ENCODE results near the gene MRPL2. TPM values are rescaled to one million over a fixed set of nuclear protein-coding genes. Genes with fewer than 3 reads are reported as not detected.

The MRPL2 gene
- total RNA-seq, 1 donor, result 18.7 TPM

GRCh38 chr6:43097098-43097489 is 37.9 kb upstream of the MRPL2 start:
- TF ChIP-seq CTCF (IDR thresholded peaks at IDR 0.05; ENCODE audit: insufficient read depth, low read length), result peak; percentile 25

GRCh38 chr6:43096451-43097097 is 37.3 kb upstream of the MRPL2 start:
- peak overlapping the region; percentile 28 for H3K4me3 ChIP-seq (ENCODE audit: low read depth, low read length)
- DNase-seq (ENCODE audit: low read depth), result peak; percentile 92
- no peak for TF ChIP-seq CTCF (IDR thresholded peaks at IDR 0.05; ENCODE audit: insufficient read depth, low read length)

More at GRCh38 chr6:43097098-43097489, 37.9 kb upstream of the MRPL2 start:
- no peak overlapping the region for H3K4me3 ChIP-seq (ENCODE audit: low read depth, low read length)
- no peak for DNase-seq (ENCODE audit: low read depth)

GRCh38 chr6:43095939-43096338 is 36.7 kb upstream of the MRPL2 start:
- no peak for TF ChIP-seq CTCF (IDR thresholded peaks at IDR 0.05; ENCODE audit: insufficient read depth, low read length)
- no peak for DNase-seq (ENCODE audit: low read depth)
- H3K4me3 ChIP-seq (ENCODE audit: low read depth, low read length), result no peak overlapping the region

GRCh38 chr6:43093436-43094289 is 34.4 kb upstream of the MRPL2 start:
- peak; percentile 90 for DNase-seq (ENCODE audit: low read depth)
- no peak for TF ChIP-seq CTCF (IDR thresholded peaks at IDR 0.05; ENCODE audit: insufficient read depth, low read length)
- peak overlapping the region; percentile 53 for H3K4me3 ChIP-seq (ENCODE audit: low read depth, low read length)

DNA sequence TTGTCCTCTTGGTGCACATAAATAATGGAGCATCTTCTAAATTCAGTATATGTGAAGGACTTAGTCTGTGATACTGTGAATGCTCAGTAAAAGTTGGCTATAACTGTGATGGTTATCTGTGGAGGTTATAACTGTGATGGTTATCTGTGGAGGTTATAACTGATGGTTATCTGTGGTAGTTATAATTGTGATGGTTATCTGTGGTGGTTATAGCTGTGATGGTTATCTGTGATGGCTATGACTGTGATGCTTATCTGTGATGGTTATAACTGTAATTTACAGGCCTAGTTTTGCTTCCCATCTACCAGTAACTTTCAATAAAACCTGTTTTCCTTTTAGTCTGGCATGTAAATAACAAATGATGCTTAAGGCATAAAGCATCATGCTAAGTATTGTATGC is 33.4 kb upstream of the MRPL2 start:
- DNase-seq (ENCODE audit: low read depth), result no peak
- TF ChIP-seq CTCF (IDR thresholded peaks at IDR 0.05; ENCODE audit: insufficient read depth, low read length), result no peak
- H3K4me3 ChIP-seq (ENCODE audit: low read depth, low read length), result no peak overlapping the region

GRCh38 chr6:43091436-43091991 is 32.3 kb upstream of the MRPL2 start:
- no peak overlapping the region for H3K4me3 ChIP-seq (ENCODE audit: low read depth, low read length)
- no peak for DNase-seq (ENCODE audit: low read depth)
- TF ChIP-seq CTCF (IDR thresholded peaks at IDR 0.05; ENCODE audit: insufficient read depth, low read length), result no peak
